Ovary (tissue), 3 donors: Measurements from ENCODE around the gene NFE2L1.

Experiments
- CTCF ChIP-seq, 3 donors: fragments of 450-650 bp in 2 of 3; fragments of 200-600 bp in 1 of 3; IDR thresholded peaks; one replicate each; pipeline versions ENCODE4 v1.5.1 to v1.8.0; 2016 to 2022; ENCODE audit warnings: antibody characterized with exemption in 3 of 3, mild to moderate bottlenecking in 1 of 3
- EP300 ChIP-seq: sonication (generic); formaldehyde crosslinking; IDR thresholded peaks from one replicate; pipeline ENCODE4 v1.6.1; 2017; ENCODE audit warnings: antibody characterized with exemption
- POLR2A ChIP-seq: fragments of 450-650 bp; IDR thresholded peaks from one replicate; pipeline ENCODE4 v1.6.1; 2017; ENCODE audit warnings: antibody characterized with exemption, mild to moderate bottlenecking, moderate library complexity
- donor health status: DM: no; HTN: no; CAD: no.

DNA sequence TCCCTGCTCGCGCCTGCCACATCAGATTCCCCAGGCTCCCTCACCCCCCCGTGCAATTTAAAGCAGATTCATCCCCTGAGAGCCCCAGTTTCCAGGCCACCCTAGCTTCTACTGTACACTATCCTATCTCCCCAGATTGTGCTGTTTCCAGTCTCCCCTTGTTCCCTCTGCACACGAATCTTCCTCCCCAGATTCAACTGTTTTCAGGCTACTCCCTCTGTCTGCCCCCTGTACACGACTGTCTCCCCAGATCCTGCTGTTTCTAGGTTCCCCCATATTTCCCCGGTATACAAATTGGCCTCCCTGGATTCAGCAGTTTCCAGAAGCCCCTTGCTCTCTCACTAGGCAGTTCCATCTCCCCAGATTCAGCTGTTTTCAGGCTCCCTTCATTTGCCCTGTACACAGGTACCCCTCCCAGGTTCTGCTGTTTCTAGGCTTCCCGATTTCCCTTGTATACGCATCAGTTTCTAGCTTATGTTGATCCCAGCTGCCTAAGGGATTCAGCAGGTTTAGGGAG, 33.5 kb upstream of the NFE2L1 start:
- TF ChIP-seq CTCF (IDR thresholded peaks at IDR 0.05) (no peak), POLR2A (no peak), EP300 (no peak)
